HG03095 (cell line): ENCODE data around the gene PVALB.

Experiments
- ATAC-seq: cut with Tn5 transposase; IDR thresholded peaks from one replicate; pipeline ENCODE4 v1.9.1; 2021; ENCODE audit warnings: moderate library complexity; ENCODE audit not compliant: unreplicated experiment

PVALB gene

DNA sequence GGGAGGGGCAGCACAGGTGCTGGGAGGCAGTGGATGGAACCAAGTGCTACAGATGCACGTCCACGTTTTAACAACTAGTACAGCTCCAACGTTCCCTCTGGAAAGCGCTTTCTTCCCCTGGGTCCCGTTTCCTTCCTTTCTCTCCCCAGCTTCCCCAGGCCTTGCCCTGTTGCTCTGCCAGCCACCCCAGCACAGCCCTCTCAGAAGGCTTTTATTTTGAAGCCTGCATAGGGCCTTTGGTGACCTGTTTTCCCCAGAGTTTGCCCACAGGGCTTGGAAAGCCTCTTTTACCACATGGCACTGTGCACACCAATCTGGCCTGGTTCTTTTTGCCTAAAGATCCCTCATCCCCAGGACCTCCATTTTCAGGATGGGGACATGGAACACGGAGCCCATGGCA is 30.1 kb upstream of the PVALB start:
- ATAC-seq, result no peak

DNA sequence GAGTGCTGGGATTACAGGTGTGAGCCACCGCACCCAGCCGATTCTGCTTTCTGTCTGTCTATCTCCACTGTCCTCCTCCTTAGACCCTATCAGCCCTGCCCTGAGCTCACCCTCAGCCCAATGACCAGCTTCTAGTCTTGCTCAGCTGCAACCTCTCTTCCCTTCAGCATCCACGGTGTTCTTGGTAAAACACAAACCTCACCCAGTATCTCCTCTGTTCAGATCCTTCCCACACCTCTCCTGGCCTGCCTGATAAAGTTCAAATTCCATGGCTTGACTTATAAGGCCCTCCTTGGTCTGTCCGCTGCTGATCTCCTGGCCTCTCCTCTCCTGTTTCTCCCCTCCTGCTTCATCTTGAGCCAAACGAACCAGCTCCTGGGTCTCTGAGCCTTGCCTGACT is 29.4 kb upstream of the PVALB start:
- no peak for ATAC-seq

DNA sequence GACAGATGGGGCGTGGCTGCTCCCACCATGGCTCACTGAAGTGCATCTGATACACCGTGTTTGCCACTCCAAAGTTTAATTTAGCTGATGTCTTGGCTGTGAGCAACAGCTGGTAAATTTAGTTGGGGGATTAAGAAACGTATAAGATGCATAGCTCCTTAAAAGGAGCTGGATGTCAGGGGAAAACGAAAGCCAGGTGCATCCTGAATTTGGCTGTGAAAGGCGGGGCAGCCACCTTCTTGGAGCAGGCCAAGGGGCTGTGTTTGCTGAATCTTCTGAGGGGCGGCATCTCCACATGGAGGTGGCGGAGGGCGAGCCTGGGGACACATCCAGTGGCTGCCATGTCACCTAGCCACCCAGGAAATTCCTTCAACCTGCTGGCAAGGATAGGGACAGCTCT is 23.3 kb upstream of the PVALB start:
- no peak for ATAC-seq

DNA sequence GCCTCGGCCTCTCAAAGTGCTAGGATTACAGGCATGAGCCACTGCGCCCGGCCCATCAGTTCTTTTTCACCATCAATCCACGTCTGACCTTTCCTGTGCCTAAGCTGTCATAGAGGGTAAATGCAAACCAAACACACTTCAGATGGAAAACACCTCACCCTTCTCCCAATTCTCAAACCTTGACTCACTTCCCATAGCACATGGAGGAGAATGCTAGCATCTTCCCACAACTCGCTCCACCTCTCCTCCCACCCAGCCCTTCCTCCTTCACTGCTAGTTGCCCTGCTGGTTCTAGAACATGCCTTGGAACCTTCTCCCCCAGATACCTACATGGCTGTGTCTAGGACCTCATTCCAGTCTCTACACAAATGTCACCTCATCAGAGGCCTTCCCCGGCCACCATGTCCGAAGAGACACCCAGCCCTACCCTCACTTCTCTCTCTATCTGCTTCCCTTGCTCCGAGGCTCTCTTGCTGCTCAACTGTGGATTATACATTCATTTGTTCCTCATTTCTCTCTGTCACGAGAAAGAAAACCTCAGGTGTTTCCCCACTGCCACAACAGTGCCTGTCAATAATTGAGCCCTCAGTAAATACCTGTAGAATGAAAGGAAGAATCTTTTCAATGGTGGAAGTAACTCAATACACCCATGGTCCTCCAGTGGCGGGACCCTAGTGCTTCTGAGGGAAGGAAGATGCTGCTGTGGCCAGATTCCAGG is 22.7 kb upstream of the PVALB start:
- ATAC-seq, result no peak

DNA sequence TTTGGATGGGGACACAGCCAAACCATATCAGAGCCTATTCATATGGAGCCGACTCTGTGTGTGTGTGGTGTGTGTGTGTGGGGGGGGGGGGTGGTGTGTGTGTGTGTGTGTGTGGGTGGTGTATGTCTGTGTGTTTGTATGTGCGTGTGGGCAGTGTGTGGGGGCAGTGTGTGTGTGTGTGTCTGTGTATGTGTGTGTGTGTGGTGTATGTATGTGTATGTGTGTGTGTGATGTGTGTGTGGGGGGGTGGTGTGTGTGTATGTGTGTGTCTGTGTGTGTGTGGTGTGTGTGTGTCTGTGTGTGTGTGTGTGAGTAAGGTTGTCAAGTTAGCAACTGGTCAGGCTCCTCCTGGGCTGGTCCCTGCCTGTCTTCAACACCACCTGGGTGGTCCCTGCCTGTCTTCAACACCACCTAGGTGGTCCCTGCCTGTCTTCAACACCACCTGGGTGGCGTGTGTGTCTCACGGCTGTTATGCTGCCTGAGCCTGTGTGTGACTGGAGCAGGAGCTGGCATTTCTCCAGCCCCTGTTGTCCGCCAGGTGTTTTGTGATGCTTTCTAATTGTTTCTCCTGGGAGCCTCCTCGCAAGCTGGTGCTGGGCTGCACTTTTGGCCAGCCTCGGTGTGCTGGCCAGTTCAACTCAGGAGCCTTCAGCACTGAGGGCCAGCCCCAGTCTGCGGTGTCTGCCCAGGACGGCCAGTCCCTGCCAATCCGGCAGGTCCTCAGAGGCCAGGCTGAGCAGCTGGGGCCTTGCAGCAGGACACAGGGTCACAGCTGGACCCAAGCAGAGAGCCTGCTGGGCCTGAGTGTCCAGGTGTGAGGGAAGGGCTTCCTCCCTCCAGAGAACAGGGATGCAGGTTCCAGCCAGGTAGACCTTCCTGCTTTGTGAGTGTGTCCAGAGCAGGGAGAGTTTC is 21.5 kb upstream of the PVALB start:
- ATAC-seq, result no peak

DNA sequence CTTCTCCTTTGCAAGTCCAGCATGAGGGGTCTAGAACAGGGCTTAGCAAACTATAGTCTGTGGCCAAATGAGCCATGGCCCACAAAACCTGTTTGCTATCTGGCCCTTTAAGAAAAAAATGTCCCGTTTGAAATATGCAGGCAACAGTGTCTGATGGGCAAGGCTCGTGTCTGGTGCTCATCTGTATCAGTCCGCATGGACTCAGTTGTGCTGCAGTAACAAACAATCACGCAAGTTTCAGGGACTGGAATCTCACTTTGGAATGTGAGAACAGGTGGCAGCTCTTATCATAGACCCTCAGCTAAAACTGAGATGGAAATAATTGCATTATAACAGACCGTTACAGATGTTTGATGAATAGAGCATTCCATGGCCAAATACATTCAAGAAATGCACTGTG is 19.1 kb upstream of the PVALB start:
- no peak for ATAC-seq

DNA sequence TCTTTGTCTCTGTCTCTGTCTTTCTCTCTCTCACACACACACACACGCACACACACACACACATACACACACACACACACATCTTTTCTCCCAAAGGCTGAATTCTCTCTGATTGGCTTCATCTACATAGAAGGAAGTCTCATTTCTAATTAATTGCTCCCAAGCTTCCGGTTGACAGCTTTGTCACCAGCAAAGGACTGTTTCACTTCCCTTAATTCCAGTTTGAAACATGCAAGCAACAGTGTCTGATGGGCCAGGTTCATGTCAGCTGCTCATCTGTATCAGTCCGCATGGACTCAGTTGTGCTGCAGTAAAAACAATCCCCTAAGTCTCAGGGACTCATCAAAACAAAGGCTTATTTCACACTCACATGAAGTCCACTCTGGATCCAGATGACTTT is 16.2 kb upstream of the PVALB start:
- ATAC-seq, result no peak

DNA sequence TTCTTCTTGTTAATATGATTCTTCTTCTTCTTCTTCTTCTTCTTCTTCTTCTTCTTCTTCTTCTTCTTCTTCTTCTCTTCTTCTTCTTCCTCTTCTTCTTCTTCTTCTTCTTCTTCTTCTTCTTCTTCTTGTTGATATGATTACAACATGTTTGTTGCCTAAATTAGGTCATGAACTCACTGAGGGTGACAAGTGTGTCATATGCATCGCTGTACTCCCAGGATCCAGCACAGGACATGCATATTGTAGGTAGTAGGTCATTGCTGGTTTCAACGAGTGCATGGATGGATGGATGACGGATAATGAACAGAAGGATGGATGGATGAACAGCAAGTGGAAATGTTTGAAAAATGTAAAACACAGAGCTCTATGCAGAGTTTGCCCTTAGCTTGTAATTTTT is 14.9 kb upstream of the PVALB start:
- no peak for ATAC-seq

DNA sequence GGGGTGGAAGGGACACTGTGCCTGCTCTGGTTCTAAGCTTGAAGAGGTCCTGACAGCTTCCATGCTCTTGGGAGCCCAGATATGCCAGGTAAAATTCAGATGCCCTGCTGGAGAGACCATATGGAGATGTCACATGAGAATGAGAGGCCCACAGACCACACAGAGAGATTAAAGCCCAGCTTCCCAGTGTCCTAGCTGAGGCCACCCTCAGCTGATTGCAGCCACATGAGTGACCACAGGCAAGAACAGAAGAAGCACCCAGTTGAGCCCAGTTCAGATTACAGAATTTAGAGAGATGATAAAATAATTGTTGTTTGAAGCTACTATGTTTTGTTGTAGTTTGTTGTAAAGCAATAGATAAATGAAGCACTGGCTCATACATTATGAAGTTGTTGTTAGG is 14.4 kb upstream of the PVALB start:
- ATAC-seq, result no peak

DNA sequence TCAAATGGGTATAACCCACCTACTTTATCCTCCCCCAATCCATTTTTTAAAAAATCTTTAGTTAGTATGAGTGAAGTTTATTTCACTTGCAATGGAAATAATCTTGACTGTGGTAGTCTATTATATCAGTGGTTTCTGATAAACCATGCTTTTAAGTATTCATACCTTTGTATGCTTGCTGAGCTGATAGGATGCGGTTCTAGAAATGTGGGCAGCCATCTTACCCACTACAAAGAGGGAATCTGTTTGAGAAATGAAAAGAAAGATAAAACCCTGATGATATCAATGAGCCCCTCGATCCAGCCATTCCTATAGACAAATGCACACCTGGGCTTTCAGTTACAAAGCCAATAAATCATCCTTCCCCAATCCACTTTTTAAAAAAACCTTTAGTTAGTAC is 13.8 kb upstream of the PVALB start:
- ATAC-seq, result no peak

DNA sequence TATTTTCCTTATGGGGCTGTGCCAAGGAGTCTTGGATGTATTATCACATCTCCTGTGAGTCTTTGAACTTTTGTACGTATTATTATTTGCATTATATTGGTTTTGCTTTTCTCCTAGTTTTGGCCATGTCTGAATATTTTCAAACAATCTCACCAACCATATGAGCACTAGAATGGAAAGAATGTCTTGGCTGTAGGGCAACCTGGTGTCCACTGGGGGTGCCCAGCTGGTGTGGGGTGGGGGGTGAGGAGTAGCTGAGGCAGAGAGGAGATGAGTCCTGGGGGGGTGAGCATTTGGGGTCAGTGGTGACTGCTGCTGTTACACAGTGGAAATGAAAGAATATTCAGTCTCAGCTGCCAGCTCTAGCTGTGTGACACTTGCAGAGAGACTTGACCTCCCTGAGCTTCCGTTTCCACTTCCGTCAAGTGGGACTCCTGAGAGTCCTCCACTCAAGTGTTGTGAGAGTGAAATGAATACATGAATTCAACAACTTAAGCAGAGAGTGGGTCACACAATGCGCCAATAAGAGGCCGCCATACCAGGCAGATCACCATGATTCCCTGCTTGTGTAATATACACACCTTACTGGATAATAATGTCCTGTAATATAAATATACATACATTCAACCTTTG is 12.7 kb upstream of the PVALB start:
- ATAC-seq, result no peak

DNA sequence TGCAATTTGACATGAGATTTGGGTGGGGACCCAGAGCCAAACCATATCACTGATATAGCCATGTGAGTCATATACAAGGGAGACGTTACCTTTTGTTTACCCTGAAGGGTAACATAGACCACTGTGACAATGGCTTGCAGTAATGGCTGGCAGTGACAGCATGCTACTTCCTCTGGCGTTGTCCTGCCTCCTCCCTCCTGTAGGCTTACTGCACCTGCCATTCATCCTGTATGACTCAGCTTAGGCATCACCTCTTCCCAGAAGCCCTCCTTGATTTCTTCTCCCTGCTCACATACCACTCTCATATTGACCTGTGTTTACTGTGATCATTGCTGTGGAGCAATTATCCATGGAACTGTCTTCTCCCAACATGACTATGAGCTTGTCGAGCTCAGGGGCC is 12.0 kb upstream of the PVALB start:
- no peak for ATAC-seq

DNA sequence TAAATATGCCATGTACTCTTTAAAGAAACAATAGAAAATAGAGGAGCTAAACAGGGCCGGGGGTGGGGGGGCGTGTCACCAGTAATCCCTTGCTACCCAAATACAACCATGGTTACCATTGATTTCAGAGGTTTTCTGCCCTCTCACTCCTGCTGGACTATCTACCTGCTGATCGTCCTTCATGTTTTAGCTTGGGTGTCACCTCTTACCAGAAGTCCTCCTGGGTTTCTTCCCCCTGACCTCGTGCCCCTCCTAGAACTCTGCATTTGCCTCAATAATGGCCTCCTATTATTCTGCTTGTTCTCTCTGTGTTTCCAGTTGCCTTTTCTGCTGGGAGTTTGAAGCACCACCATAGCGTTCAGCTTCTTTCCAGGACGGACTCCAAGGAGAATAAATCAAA is 9.4 kb upstream of the PVALB start:
- no peak for ATAC-seq

DNA sequence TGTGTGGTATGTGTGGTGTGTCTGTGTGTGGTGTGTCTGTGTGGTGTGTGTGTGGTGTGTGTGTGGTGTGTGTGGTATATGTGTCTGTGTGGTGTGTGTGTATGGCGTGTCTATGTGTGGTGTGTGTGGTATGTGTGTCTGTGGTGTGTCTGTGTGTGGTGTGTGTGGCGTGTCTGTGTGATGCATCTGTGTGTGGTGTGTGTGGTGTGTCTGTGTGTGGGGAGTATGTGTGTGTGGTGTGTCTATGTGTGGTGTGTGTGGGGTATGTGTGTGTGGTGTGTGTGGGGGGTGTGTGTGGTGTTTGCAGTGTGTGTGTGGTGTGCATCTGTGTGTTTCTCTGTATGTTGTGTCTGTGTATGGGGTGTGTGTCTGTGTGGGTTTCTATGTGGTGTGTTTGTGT is 7.8 kb upstream of the PVALB start:
- ATAC-seq, result no peak

DNA sequence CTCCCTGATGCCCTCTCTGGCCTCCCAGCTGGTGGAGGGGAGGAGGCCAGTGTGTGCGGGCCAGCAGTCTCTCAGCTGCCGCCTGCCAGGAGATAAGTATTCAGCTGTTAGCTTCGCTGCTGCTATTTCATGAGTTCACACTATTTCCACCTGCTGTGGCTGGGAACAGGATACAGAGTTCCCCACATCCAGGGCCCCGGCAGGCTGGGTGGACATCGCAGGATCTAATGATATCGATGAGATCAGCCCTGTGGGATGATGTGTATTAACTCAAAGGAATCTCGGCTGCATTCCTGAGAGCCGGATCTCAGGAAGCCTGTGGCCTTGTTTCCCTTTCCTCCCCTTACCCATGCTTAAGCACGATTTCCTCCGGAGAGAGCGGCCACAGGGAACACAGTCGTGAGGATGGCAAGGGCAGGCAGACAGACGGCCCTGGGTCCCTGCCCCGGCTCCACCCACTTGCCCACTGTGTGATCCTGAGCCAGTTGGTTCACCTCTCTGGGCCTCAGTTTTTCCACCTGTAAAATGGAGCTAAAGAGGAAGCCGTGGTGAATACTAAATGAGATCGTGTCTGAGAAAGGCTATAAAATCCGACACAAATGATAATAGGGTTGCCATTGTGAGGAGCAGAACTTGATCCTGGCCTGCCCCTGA is 6.5 kb upstream of the PVALB start:
- no peak for ATAC-seq

DNA sequence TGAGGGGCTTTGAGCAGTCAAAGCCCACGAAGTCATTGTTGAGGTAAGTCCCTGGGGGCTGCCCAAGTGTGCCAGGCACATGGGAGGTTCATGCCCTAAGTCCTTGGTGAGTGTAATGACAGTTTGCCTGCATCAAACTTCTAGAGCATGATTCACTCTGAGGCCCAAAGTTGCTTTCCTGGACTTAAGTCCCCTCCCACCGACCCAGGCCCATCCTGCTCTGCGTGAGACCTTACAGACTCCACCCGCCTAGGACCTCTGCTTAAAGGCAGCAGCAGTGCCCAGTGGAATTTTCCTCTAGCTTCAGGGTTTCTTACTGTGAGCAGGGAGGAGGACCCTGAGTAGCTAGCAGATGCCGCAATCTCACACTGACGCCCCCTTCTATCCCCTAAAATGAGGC is 5.7 kb upstream of the PVALB start:
- ATAC-seq, result no peak

DNA sequence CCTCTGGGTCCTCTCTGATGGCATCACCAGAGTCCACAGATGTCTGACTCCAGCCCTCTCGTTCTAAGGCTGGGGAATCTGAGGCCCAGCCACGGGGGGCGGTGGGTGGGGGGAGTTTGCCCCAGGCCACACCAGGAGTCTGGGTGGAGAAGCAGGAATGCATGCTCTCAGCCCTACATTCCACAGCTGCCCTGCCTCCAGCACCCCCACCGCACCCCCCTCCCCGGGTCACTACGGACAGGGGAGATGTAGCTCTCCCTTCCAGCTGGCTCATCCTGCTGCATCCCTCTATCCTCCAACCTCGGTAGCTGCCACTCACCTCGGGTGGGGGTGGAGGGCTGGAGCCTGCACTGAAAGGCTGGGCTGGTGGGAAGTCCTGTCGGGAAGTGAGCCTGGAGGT is 2.3 kb upstream of the PVALB start:
- no peak for ATAC-seq

DNA sequence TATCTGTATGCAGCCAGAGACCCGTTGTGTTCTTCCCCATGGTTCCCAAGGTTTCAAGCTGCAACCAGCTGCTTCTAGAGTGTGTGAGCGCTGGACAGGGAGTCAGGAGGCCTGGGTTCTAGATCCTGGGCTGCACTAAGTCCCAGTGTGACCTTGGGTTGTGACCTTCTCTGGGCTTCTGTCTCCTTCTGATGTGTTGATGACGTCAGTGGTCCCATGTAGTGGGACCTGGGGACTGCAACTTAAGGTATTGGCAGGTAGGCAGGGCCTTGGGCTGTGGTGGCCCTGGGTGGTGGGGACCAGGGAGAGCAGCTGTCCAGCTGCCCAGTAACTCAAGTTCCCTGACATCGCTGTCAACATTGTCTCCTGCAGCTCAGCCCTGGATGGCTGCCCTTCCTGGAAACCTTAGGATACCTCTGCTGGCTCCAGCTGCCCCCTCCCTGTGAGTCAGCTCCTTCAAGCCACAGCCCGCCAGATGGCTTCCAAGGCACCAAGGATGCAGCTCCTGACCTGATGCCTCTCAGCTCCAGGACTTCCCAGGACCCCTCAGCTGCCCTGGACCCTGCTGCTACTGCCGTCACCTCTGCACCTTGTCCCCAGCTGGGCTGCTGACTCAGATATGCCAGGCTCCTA is 1.3 kb upstream of the PVALB start:
- ATAC-seq, result no peak

DNA sequence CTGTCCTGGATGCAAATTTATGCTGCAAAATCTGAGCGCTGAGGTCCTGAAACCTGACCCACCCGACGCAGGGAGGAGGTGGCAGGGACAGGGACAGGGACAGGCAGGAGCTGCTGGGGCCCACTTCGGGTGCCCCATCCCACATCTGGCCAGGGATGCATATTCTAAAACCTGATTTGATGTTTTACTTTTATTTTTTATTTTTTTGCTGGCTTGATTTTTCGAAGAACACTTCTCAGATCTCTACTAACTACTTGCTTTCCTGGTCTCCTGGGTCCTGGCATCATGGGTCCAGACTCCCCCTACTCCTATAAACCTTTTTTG is 652 bp upstream of the PVALB start:
- no peak for ATAC-seq

DNA sequence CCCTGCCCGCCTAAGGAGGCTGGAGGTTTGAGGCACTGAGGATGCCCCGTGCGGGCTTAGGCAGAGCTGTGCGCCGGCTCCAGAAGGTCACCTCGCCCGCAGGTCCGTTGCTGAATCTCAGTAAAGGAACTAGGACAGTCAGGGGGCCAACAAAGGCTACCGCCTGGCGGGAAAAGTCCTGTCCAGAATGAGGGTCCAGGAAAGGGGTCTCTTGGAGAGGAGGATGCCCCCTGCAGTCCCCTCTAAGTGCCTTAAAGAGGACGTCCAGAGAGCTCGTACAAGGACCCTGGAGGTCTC is 548 bp downstream of the PVALB start:
- ATAC-seq, result no peak

DNA sequence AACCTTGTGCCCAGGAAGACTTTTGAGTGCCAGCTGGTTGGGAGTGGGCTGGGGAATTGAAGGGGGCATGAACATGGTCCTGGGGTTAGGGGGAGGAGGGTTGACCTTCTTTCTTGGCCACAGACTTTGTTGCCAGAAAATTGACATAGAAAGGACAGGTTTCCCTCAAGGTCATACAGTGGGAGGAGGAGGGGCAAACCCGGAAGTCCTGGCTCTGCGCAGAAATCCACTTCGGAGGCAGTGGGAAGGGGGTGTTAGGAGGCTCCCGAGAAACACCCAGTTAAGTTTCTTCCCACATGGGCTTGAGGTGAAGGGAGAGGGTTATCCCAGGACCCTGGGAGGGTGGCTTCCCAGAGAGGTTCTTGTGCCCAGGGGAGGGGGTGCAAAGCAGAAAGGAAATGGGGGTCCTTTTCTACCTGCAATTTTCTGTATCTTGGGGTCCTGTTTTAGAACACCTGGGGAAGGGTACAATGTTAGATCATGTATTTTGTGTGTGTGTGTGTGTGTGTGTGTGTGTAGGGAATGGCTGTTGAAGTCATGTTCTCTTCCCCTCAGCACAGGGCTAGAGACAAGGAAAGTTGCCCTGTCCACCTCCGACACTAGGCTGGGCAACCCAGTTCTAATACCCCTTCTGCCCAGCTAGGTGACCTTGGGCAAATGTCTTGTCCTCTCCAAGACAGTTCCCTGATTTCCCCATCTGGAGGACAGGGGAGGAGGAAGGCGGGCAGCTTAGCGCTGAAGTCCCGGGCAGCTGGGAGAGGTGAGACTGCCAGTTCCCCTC is 1.1 kb downstream of the PVALB start:
- ATAC-seq, result no peak
